HEK293 (cell line): ENCODE data around the gene DDR2.

Source experiments
- CTCF ChIA-PET: fragments of 350-600 bp; formaldehyde crosslinking; extraction: SDS; loops from one replicate; lab custom pipeline; 2021; ENCODE audit warnings: antibody characterized with exemption; lab: Yijun Ruan, JAX
- POLR2A ChIA-PET: fragments of 300-600 bp; formaldehyde crosslinking; extraction: SDS; loops from one replicate; lab custom pipeline; 2020; ENCODE audit warnings: antibody characterized with exemption, inconsistent platforms; lab: Yijun Ruan, JAX
- H3K27ac ChIP-seq: fragments of 200-500 bp; sonication (Bioruptor generic); 2 replicates; pipeline ENCODE4 v1.5.1; 2014; ENCODE audit warnings: low read depth, low read length, control low read depth, inconsistent platforms; ENCODE audit errors: extremely low read depth
- H3K36me3 ChIP-seq, 2 experiments: fragments of 200-500 bp in 1 of 2; sonication (Bioruptor generic) in 1 of 2; 1 replicate in 1 of 2; 2 replicates in 1 of 2; pipeline ENCODE4 v1.5.1; 2014 to 2017; ENCODE audit warnings: inconsistent platforms in 2 of 2, low read length in 2 of 2; ENCODE audit not compliant: control insufficient read depth in 2 of 2, insufficient read depth in 1 of 2
- H3K4me1 ChIP-seq: fragments of 200-500 bp; sonication (Bioruptor generic); 2 replicates; pipeline ENCODE4 v1.5.1; 2014; ENCODE audit warnings: mild to moderate bottlenecking, low read length, inconsistent platforms; ENCODE audit not compliant: control insufficient read depth, insufficient read depth
- H3K4me3 ChIP-seq: 2 replicates; pipeline ENCODE4 v1.5.1; 2011; ENCODE audit warnings: low read depth, mild to moderate bottlenecking, control low read depth, low read length, moderate library complexity
- H3K9me3 ChIP-seq: fragments of 200-500 bp; sonication (Bioruptor generic); 2 replicates; pipeline ENCODE4 v1.5.1; 2014; ENCODE audit warnings: low read depth, low read length, inconsistent platforms; ENCODE audit not compliant: control insufficient read depth, insufficient read depth
- BCL6B ChIP-seq: fragments of 450-650 bp; formaldehyde crosslinking; IDR thresholded peaks from 2 replicates; pipeline ENCODE4 v1.5.1; 2017; ENCODE audit warnings: missing biosample characterization, missing genetic modification characterization
- ELK4 ChIP-seq: IDR thresholded peaks from 2 replicates; pipeline ENCODE4 v1.6.1; 2011; ENCODE audit warnings: mild to moderate bottlenecking, low read depth, low read length, borderline replicate concordance
- GLIS1 ChIP-seq: fragments of 450-650 bp; formaldehyde crosslinking; IDR thresholded peaks from 2 replicates; pipeline ENCODE4 v1.5.1; 2016; ENCODE audit warnings: missing biosample characterization, missing genetic modification characterization
- PRDM1 ChIP-seq: fragments of 450-650 bp; formaldehyde crosslinking; IDR thresholded peaks from 2 replicates; pipeline ENCODE4; 2016; ENCODE audit warnings: missing biosample characterization, missing genetic modification characterization
- PRDM2 ChIP-seq: fragments of 450-650 bp; formaldehyde crosslinking; IDR thresholded peaks from 2 replicates; pipeline ENCODE4 v1.5.1; 2016; ENCODE audit warnings: missing biosample characterization, missing genetic modification characterization, borderline replicate concordance
- SP2 ChIP-seq: fragments of 450-650 bp; formaldehyde crosslinking; IDR thresholded peaks from 2 replicates; pipeline ENCODE4 v1.5.1; 2016; ENCODE audit warnings: missing biosample characterization, missing genetic modification characterization
- SP7 ChIP-seq: fragments of 450-650 bp; formaldehyde crosslinking; IDR thresholded peaks from 2 replicates; pipeline ENCODE4 v1.5.1; 2016; ENCODE audit warnings: missing biosample characterization, missing genetic modification characterization
- ZBTB17 ChIP-seq: fragments of 450-650 bp; formaldehyde crosslinking; IDR thresholded peaks from 2 replicates; pipeline ENCODE4 v1.5.1; 2016; ENCODE audit warnings: missing biosample characterization, missing genetic modification characterization
- ZFHX2 ChIP-seq: fragments of 450-650 bp; formaldehyde crosslinking; conservative IDR thresholded peaks from 2 replicates; pipeline ENCODE4 v1.5.1; 2016; ENCODE audit warnings: missing biosample characterization, missing genetic modification characterization
- ZNF19 ChIP-seq: fragments of 450-650 bp; formaldehyde crosslinking; IDR thresholded peaks from 2 replicates; pipeline ENCODE4; 2016; ENCODE audit warnings: missing biosample characterization, missing genetic modification characterization, low read depth
- ZNF211 ChIP-seq: fragments of 450-650 bp; formaldehyde crosslinking; IDR thresholded peaks from 2 replicates; pipeline ENCODE4 v1.5.1; 2016; ENCODE audit warnings: low read depth, missing biosample characterization, missing genetic modification characterization
- ZNF24 ChIP-seq: fragments of 450-650 bp; formaldehyde crosslinking; IDR thresholded peaks from 2 replicates; pipeline ENCODE4 v1.5.1; 2016; ENCODE audit warnings: missing biosample characterization, missing genetic modification characterization
- ZNF510 ChIP-seq: fragments of 450-650 bp; formaldehyde crosslinking; IDR thresholded peaks from 2 replicates; pipeline ENCODE4 v1.5.1; 2018; ENCODE audit warnings: mild to moderate bottlenecking, missing genetic modification characterization, missing biosample characterization; ENCODE audit not compliant: insufficient replicate concordance
- ZNF513 ChIP-seq: fragments of 450-650 bp; IDR thresholded peaks from 2 replicates; pipeline ENCODE4 v1.5.1; 2018; ENCODE audit warnings: missing biosample characterization, missing genetic modification characterization
- ZNF544 ChIP-seq: fragments of 450-650 bp; formaldehyde crosslinking; IDR thresholded peaks from 2 replicates; pipeline ENCODE4 v1.5.0; 2017; ENCODE audit warnings: missing biosample characterization, missing genetic modification characterization
- ZNF548 ChIP-seq: fragments of 450-650 bp; formaldehyde crosslinking; IDR thresholded peaks from 2 replicates; pipeline ENCODE4 v1.5.1; 2016; ENCODE audit warnings: missing biosample characterization, missing genetic modification characterization
- ZNF560 ChIP-seq: fragments of 450-650 bp; formaldehyde crosslinking; IDR thresholded peaks from 2 replicates; pipeline ENCODE4 v1.5.1; 2017; ENCODE audit warnings: missing biosample characterization, missing genetic modification characterization, borderline replicate concordance
- ZNF600 ChIP-seq: fragments of 450-650 bp; formaldehyde crosslinking; IDR thresholded peaks from 2 replicates; pipeline ENCODE4 v1.5.1; 2016; ENCODE audit warnings: missing biosample characterization, missing genetic modification characterization
- ZNF621 ChIP-seq: fragments of 450-650 bp; formaldehyde crosslinking; IDR thresholded peaks from 2 replicates; pipeline ENCODE4 v1.5.1; 2017; ENCODE audit warnings: missing biosample characterization, missing genetic modification characterization
- ZNF843 ChIP-seq: fragments of 450-650 bp; formaldehyde crosslinking; IDR thresholded peaks from 2 replicates; pipeline ENCODE4 v1.5.1; 2016; ENCODE audit warnings: missing biosample characterization, missing genetic modification characterization

The DDR2 gene

GRCh38 chr1:162674034-162674608, 41.9 kb downstream of the DDR2 start:
- peaks cover 7% of the 10 kb centered on the region; the same call in 1 of the 2 replicates for H3K4me1 ChIP-seq
- H3K36me3 ChIP-seq: no peaks in the 10 kb centered on the region
- peak; percentile 53; the same call in 1 of the 2 replicates for TF ChIP-seq ZNF24
- TF ChIP-seq SP7: 0 out of 2 replicates have a peak, but pooled peaks have one; percentile 6
- TF ChIP-seq ZNF513 (tag by site-specific recombination): no peak
- no peaks in the 10 kb centered on the region for H3K9me3 ChIP-seq
- POLR2A ChIA-PET: no interaction called here
- H3K4me3 ChIP-seq: no peak overlapping the region
- CTCF ChIA-PET: interaction anchor here (0.6 kb wide), 1 partner anchor 221 kb away, joined by 3 read pairs; no protein-coding TSS in a partner anchor
- no peak overlapping the region for H3K27ac ChIP-seq

GRCh38 chr1:162676087-162676486, 43.8 kb downstream of the DDR2 start:
- no peak overlapping the region for H3K4me3 ChIP-seq
- POLR2A ChIA-PET: no interaction called here
- CTCF ChIA-PET: interaction anchor here (1.2 kb wide), 1 partner anchor 9 kb away, joined by 3 read pairs; no protein-coding TSS in a partner anchor
- TF ChIP-seq ZFHX2 (tag by site-specific recombination) (0 out of 2 replicates have a peak, but pooled peaks have one; percentile 20), ZBTB17 (tag by site-specific recombination) (peak; percentile 25; the same call in 1 of the 2 replicates), ELK4 (no peak), BCL6B (tag by site-specific recombination) (0 out of 2 replicates have a peak, but pooled peaks have one; percentile 42), ZNF621 (tag by site-specific recombination) (0 out of 2 replicates have a peak, but pooled peaks have one; percentile 48), ZNF600 (peak; percentile 60), PRDM1 (tag by site-specific recombination) (0 out of 2 replicates have a peak, but pooled peaks have one; percentile 33), ZNF560 (tag by site-specific recombination) (no peak), SP7 (peak; percentile 43; the same call in 1 of the 2 replicates)
- H3K4me1 ChIP-seq: peaks cover 7% of the 10 kb centered on the region; the same call in 1 of the 2 replicates
- no peaks in the 10 kb centered on the region for H3K36me3 ChIP-seq
- H3K9me3 ChIP-seq: no peaks in the 10 kb centered on the region
- no peak overlapping the region for H3K27ac ChIP-seq

- no peak overlapping the region for H3K27ac ChIP-seq
- H3K4me1 ChIP-seq: peaks cover 7% of the 10 kb centered on the region; the same call in 1 of the 2 replicates
- ChIA-PET CTCF (interaction anchor here (0.6 to 1.2 kb wide), 2 partner anchors 8 to 296 kb away, joined by 3 read pairs; no protein-coding TSS in a partner anchor), POLR2A (no interaction called here)
- no peaks in the 10 kb centered on the region for H3K36me3 ChIP-seq
- no peak overlapping the region for H3K4me3 ChIP-seq
- no peaks in the 10 kb centered on the region for H3K9me3 ChIP-seq
- TF ChIP-seq PRDM2 (tag by site-specific recombination) (no peak), ZNF510 (tag by site-specific recombination) (no peak), PRDM1 (tag by site-specific recombination) (no peak), SP2 (no peak), ZNF600 (no peak), ZNF548 (tag by site-specific recombination) (no peak), ZNF19 (tag by site-specific recombination) (no peak), ZNF211 (tag by site-specific recombination) (no peak), ZNF843 (no peak), ZNF544 (no peak), GLIS1 (tag by site-specific recombination) (no peak)
Measured at GRCh38 chr1:162676750-162677149, 44.5 kb downstream of the DDR2 start.
